ENCODE results near the gene SHB. TPM values are rescaled to one million over a fixed set of nuclear protein-coding genes. Genes with fewer than 3 reads are reported as not detected.
A peak's percentile ranks its signal among the peaks of the same experiment; 100 is the strongest.

Gene SHB
- total RNA-seq, 1 donor from 2014 or later, result 1.1 TPM

- H3K79me2 ChIP-seq (ENCODE audit: low read depth), result no peaks in the 10 kb centered on the region
- H3K9ac ChIP-seq, result no peak overlapping the region
These were observed 140.2 kb downstream of the SHB start for GRCh38 chr9:37928552-37929430.

GRCh38 chr9:37927601-37928551, 141.2 kb downstream of the SHB start:
- Histone ChIP-seq H3K9ac (no peak overlapping the region), H3K4me1 (peaks cover 9% of the 10 kb centered on the region), H3K36me3 (no peaks in the 10 kb centered on the region), H3F3A (ENCODE audit: low read depth) (no peaks in the 10 kb centered on the region), H3K27me3 (no peaks in the 10 kb centered on the region), H2AFZ (replicated peaks) (no peak overlapping the region), H3K27ac (no peak overlapping the region), H3K79me2 (ENCODE audit: low read depth) (no peaks in the 10 kb centered on the region), H3K4me2 (no peak overlapping the region), H3K9me3 (ENCODE audit: low read depth) (no peaks in the 10 kb centered on the region), H4K20me1 (ENCODE audit: low read depth) (no peaks in the 10 kb centered on the region), H3K4me3 (no peak overlapping the region)
- peak overlapping the region; percentile 66 for H3K27ac Mint-ChIP-seq
- no peak for DNase-seq (ENCODE audit: low spot score)
- H3K4me3 Mint-ChIP-seq, result peak overlapping the region; percentile 33
- TF ChIP-seq EZH2 (IDR thresholded peaks at IDR 0.05) (no peak), CTCF (IDR thresholded peaks at IDR 0.05) (no peak), EZH2phosphoT487 (IDR thresholded peaks at IDR 0.05) (no peak)
- H3K27me3 Mint-ChIP-seq (ENCODE audit: insufficient read depth, low read depth), result peaks cover 6% of the 10 kb centered on the region
- peaks cover 5% of the 10 kb centered on the region for H3K9me3 Mint-ChIP-seq
- peaks cover 34% of the 10 kb centered on the region for H3K4me1 Mint-ChIP-seq
- H3K36me3 Mint-ChIP-seq, result peaks cover 7% of the 10 kb centered on the region

More at GRCh38 chr9:37928552-37929430, 140.2 kb downstream of the SHB start:
- Histone ChIP-seq H3K4me3 (no peak overlapping the region), H3K36me3 (no peaks in the 10 kb centered on the region), H2AFZ (replicated peaks) (no peak overlapping the region), H3K27ac (no peak overlapping the region), H3K4me2 (no peak overlapping the region), H3K27me3 (no peaks in the 10 kb centered on the region), H4K20me1 (ENCODE audit: low read depth) (no peaks in the 10 kb centered on the region), H3F3A (ENCODE audit: low read depth) (no peaks in the 10 kb centered on the region), H3K4me1 (no peaks in the 10 kb centered on the region), H3K9me3 (ENCODE audit: low read depth) (no peaks in the 10 kb centered on the region)
- no peak overlapping the region for H3K27ac Mint-ChIP-seq
- peaks cover 7% of the 10 kb centered on the region for H3K36me3 Mint-ChIP-seq
- peaks cover 5% of the 10 kb centered on the region for H3K9me3 Mint-ChIP-seq
- no peak for TF ChIP-seq EZH2phosphoT487 (IDR thresholded peaks at IDR 0.05)
- TF ChIP-seq CTCF (IDR thresholded peaks at IDR 0.05), result no peak
- TF ChIP-seq EZH2 (IDR thresholded peaks at IDR 0.05), result no peak
- DNase-seq (ENCODE audit: low spot score), result no peak
- no peak overlapping the region for H3K4me3 Mint-ChIP-seq
- H3K4me1 Mint-ChIP-seq, result peaks cover 25% of the 10 kb centered on the region
- H3K27me3 Mint-ChIP-seq (ENCODE audit: insufficient read depth, low read depth), result peaks cover 3% of the 10 kb centered on the region

GRCh38 chr9:37927132-37927531, 141.9 kb downstream of the SHB start:
- Mint-ChIP-seq H3K4me3 (no peak overlapping the region), H3K36me3 (peaks cover 5% of the 10 kb centered on the region), H3K27me3 (ENCODE audit: insufficient read depth, low read depth) (peaks cover 6% of the 10 kb centered on the region), H3K27ac (no peak overlapping the region), H3K9me3 (peaks cover 5% of the 10 kb centered on the region), H3K4me1 (peaks cover 39% of the 10 kb centered on the region)
- no peak for DNase-seq (ENCODE audit: low spot score)
- Histone ChIP-seq H3K36me3 (no peaks in the 10 kb centered on the region), H3K4me2 (no peak overlapping the region), H3K9ac (no peak overlapping the region), H2AFZ (replicated peaks) (no peak overlapping the region), H3K79me2 (ENCODE audit: low read depth) (no peaks in the 10 kb centered on the region), H3K4me1 (peaks cover 12% of the 10 kb centered on the region), H3F3A (ENCODE audit: low read depth) (no peaks in the 10 kb centered on the region), H3K4me3 (no peak overlapping the region), H4K20me1 (ENCODE audit: low read depth) (no peaks in the 10 kb centered on the region), H3K9me3 (ENCODE audit: low read depth) (no peaks in the 10 kb centered on the region), H3K27me3 (no peaks in the 10 kb centered on the region), H3K27ac (no peak overlapping the region)
- no peak for TF ChIP-seq CTCF (IDR thresholded peaks at IDR 0.05)
